ENCODE results near the gene OR56B1. TPM values are rescaled to one million over a fixed set of nuclear protein-coding genes. Genes with fewer than 3 reads are reported as not detected.

The OR56B1 gene
- total and polyA plus RNA-seq, 2 of the 13 experiments (the other 11 are each of a cell fraction or from before 2014, with no cell fraction given) = not detected

DNA sequence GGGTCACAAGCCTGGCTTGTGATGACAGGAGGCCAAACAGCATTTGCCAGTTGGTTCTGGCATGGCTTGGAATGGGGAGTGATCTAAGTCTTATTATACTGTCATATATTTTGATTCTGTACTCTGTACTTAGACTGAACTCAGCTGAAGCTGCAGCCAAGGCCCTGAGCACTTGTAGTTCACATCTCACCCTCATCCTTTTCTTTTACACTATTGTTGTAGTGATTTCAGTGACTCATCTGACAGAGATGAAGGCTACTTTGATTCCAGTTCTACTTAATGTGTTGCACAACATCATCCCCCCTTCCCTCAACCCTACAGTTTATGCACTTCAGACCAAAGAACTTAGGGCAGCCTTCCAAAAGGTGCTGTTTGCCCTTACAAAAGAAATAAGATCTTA is 843 bp downstream of the OR56B1 start:
- POLR2A ChIA-PET = no interaction called here
- FAIRE-seq = no peak
- H3K27ac ChIP-seq (ENCODE audit: extremely low read length, insufficient read depth, low read length) = no peak overlapping the region
- no TSS peak for BruUV-seq (replicated peaks)
- H3K9ac ChIP-seq (ENCODE audit: insufficient read depth, low read depth, low read length) = no peak overlapping the region
- no peaks in the 10 kb centered on the region for H3K79me2 ChIP-seq (ENCODE audit: insufficient read depth, low read length)
- H3K27me3 ChIP-seq (ENCODE audit: control insufficient read depth in 1 of 2, insufficient read depth in 2 of 2, low read length in 2 of 2) = no peaks in the 10 kb centered on the region
- in situ Hi-C loops (cut with HindIII; ENCODE audit: extremely low pct_ligation_motif_present, low pct_unique_long_range_greater_than_20kb) (no loop called here), intact Hi-C loops (cut with micrococcal nuclease; ENCODE audit: unreplicated experiment) (no loop called here)
- H3K4me2 ChIP-seq (ENCODE audit: low read depth, low read length) = no peak overlapping the region
- H3K36me3 ChIP-seq (replicated peaks in 1 of 2; ENCODE audit: control insufficient read depth in 1 of 2, insufficient read depth in 2 of 2, low read length in 2 of 2) = no peaks in the 10 kb centered on the region
- no peak for TF ChIP-seq ZSCAN12 (CRISPR knock-in tag; IDR thresholded peaks at IDR 0.05)
- H3K4me1 ChIP-seq (ENCODE audit: insufficient read depth, low read length) = no peaks in the 10 kb centered on the region
- H2AFZ ChIP-seq (ENCODE audit: low read length) = no peak overlapping the region
- H3K9me3 ChIP-seq (ENCODE audit: low read length) = no peaks in the 10 kb centered on the region
- DNase-seq (ENCODE audit: low spot score) = no peak
- H4K20me1 ChIP-seq (ENCODE audit: insufficient read depth, low read length) = no peaks in the 10 kb centered on the region
- CTCF ChIA-PET (ENCODE audit: low intra/inter-chr PET ratio, low total read pairs) = no interaction called here
- no peak overlapping the region for H3K4me3 ChIP-seq (replicated peaks in 1 of 3; ENCODE audit: insufficient read depth in 1 of 3, low read depth in 2 of 3, low read length in 3 of 3)
- no peak for ATAC-seq

DNA sequence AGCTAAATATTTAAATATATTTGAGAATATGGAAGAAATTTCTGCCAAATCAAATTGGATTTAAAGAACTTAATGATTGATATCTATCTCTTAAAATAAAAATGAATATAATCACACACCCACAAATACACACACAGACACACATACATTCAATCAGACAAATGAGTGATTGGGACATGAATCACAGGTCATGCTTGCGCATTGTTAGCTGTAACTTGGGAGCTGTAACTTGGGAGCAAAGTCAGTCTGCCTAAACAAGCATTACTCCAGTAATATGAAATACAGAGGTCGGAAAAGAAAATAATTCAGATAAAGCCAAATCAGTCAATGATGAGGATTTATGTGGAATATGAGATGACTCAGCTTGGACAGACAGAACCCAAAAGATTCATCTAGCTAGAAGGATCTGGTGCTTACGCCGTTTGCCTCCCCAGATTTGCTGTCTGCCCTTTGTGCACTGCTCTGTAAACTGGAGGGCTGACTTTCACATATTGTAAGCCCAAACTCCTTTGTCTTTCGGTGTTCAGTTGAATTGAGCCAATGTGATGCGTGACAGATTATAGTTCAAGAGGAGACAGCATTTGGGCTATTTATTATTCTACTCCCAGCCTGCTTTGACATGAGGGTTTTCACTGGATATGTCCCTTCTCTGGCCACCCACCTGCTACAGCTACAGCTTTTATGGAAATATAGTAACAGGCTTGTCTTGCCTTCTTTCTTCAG is 1.6 kb downstream of the OR56B1 start:
- POLR2A ChIA-PET = no interaction called here
- CTCF ChIA-PET (ENCODE audit: low intra/inter-chr PET ratio, low total read pairs) = no interaction called here
- in situ Hi-C loops (cut with HindIII; ENCODE audit: extremely low pct_ligation_motif_present, low pct_unique_long_range_greater_than_20kb) = no loop called here
- Histone ChIP-seq H3K27me3 (ENCODE audit: control insufficient read depth in 1 of 2, insufficient read depth in 2 of 2, low read length in 2 of 2) (no peaks in the 10 kb centered on the region), H3K9me3 (ENCODE audit: low read length) (no peaks in the 10 kb centered on the region), H3K36me3 (replicated peaks in 1 of 2; ENCODE audit: control insufficient read depth in 1 of 2, insufficient read depth in 2 of 2, low read length in 2 of 2) (no peaks in the 10 kb centered on the region), H3K4me1 (ENCODE audit: insufficient read depth, low read length) (no peaks in the 10 kb centered on the region), H3K4me2 (ENCODE audit: low read depth, low read length) (no peak overlapping the region), H4K20me1 (ENCODE audit: insufficient read depth, low read length) (no peaks in the 10 kb centered on the region), H3K4me3 (replicated peaks in 1 of 3; ENCODE audit: insufficient read depth in 1 of 3, low read depth in 2 of 3, low read length in 3 of 3) (no peak overlapping the region), H3K27ac (ENCODE audit: extremely low read length, insufficient read depth, low read length) (no peak overlapping the region), H2AFZ (ENCODE audit: low read length) (no peak overlapping the region), H3K9ac (ENCODE audit: insufficient read depth, low read depth, low read length) (no peak overlapping the region), H3K79me2 (ENCODE audit: insufficient read depth, low read length) (no peaks in the 10 kb centered on the region)
- intact Hi-C loops (cut with micrococcal nuclease; ENCODE audit: unreplicated experiment) = no loop called here
- no TSS peak for BruUV-seq (replicated peaks)
- FAIRE-seq = no peak
- WGBS (ENCODE audit: low lambda C conversion rate) = 18% methylated on average over 6 of the region's 6 CpGs
- ATAC-seq = no peak
- no peak for DNase-seq (ENCODE audit: low spot score)
- TF ChIP-seq, protein P1, sequence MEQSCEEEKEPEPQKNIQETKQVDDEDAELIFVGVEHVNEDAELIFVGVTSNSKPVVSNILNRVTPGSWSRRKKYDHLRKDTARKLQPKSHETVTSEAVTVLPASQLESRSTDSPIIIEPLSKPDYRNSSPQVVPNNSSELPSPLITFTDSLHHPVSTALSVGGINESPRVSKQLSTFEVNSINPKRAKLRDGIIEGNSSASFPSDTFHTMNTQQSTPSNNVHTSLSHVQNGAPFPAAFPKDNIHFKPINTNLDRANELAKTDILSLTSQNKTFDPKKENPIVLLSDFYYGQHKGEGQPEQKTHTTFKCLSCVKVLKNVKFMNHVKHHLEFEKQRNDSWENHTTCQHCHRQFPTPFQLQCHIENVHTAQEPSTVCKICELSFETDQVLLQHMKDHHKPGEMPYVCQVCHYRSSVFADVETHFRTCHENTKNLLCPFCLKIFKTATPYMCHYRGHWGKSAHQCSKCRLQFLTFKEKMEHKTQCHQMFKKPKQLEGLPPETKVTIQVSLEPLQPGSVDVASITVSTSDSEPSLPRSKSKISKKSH (CRISPR knock-in tag; IDR thresholded peaks at IDR 0.05; ENCODE audit: borderline replicate concordance) = no peak
- TF ChIP-seq NAIF1 (CRISPR knock-in tag; IDR thresholded peaks at IDR 0.05; ENCODE audit: borderline replicate concordance) = no peak
- no peak for TF ChIP-seq HMG20A (CRISPR knock-in tag; IDR thresholded peaks at IDR 0.05; ENCODE audit: borderline replicate concordance)
- no peak for TF ChIP-seq POLR2AphosphoS2 (IDR thresholded peaks at IDR 0.05; ENCODE audit: low read depth, low read length)
- TF ChIP-seq, protein P2, sequence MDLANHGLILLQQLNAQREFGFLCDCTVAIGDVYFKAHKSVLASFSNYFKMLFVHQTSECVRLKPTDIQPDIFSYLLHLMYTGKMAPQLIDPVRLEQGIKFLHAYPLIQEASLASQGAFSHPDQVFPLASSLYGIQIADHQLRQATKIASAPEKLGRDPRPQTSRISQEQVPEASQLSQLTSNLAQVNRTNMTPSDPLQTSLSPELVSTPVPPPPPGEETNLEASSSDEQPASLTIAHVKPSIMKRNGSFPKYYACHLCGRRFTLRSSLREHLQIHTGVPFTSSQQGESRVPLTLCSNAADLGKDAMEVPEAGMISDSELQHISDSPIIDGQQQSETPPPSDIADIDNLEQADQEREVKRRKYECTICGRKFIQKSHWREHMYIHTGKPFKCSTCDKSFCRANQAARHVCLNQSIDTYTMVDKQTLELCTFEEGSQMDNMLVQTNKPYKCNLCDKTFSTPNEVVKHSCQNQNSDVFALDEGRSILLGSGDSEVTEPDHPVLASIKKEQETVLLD (CRISPR knock-in tag; IDR thresholded peaks at IDR 0.05; ENCODE audit: low read depth) = no peak
- TF ChIP-seq ZFP62 (CRISPR knock-in tag; IDR thresholded peaks at IDR 0.05) = no peak
- no peak for TF ChIP-seq ELF3 (CRISPR knock-in tag; IDR thresholded peaks at IDR 0.05)
- TF ChIP-seq ZNF615 (CRISPR knock-in tag; IDR thresholded peaks at IDR 0.05; ENCODE audit: borderline replicate concordance) = no peak
- no peak for TF ChIP-seq ZNF746 (CRISPR knock-in tag; IDR thresholded peaks at IDR 0.05)
- TF ChIP-seq YY1 (IDR thresholded peaks at IDR 0.05; ENCODE audit: insufficient read depth, insufficient replicate concordance, low read depth, low read length) = no peak
- TF ChIP-seq RBM22 (optimal IDR thresholded peaks at IDR 0.05; ENCODE audit: low read length) = no peak

Measured in HepG2 (cell line).